Measurements from ENCODE around the gene AK2.
"Not testable (repeated sequence)": the region's sequence is repeated elsewhere in the genome, so short reads cannot be mapped to it uniquely, and the experiment has no call there.

Gene AK2

GRCh38 chr1:33048426-33048825 is 11.7 kb upstream of the AK2 start:
- POLR2A ChIA-PET = interaction anchor here (0.9 kb wide), 1 partner anchor 13 kb away, joined by 3 read pairs; no protein-coding TSS in a partner anchor
- CTCF ChIA-PET = no interaction called here
- no peak for DNase-seq (ENCODE audit: extremely low spot score)
- no peak for TF ChIP-seq CTBP1 (IDR thresholded peaks at IDR 0.05; ENCODE audit: borderline replicate concordance)

GRCh38 chr1:33047839-33048305 is 11.2 kb upstream of the AK2 start:
- TF ChIP-seq FOXK2 (IDR thresholded peaks at IDR 0.05) (no peak), PKNOX1 (IDR thresholded peaks at IDR 0.05) (no peak), L3MBTL2 (conservative IDR thresholded peaks at IDR 0.05) (no peak), LEF1 (IDR thresholded peaks at IDR 0.05; ENCODE audit: borderline replicate concordance) (no peak)
- ChIA-PET POLR2A (interaction anchor here (0.9 kb wide), 1 partner anchor 13 kb away, joined by 3 read pairs; no protein-coding TSS in a partner anchor), CTCF (interaction anchor here (1.1 kb wide), 1 partner anchor 9 kb away, joined by 3 read pairs; no protein-coding TSS in a partner anchor)
- DNase-seq (ENCODE audit: extremely low spot score) = no peak

- DNase-seq (ENCODE audit: extremely low spot score) = no peak
- ChIA-PET CTCF (interaction anchor here (1.1 kb wide), 1 partner anchor 10 kb away, joined by 3 read pairs; no protein-coding TSS in a partner anchor), POLR2A (interaction anchor here (0.9 kb wide), 1 partner anchor 12 kb away, joined by 3 read pairs; no protein-coding TSS in a partner anchor)
- no peak for TF ChIP-seq NFRKB (IDR thresholded peaks at IDR 0.05)
- TF ChIP-seq SUZ12 (IDR thresholded peaks at IDR 0.05) = no peak
- TF ChIP-seq ELF4 (IDR thresholded peaks at IDR 0.05) = no peak
- no peak for TF ChIP-seq LEF1 (IDR thresholded peaks at IDR 0.05; ENCODE audit: borderline replicate concordance)
- no peak for TF ChIP-seq HDGF (IDR thresholded peaks at IDR 0.05; ENCODE audit: borderline replicate concordance)
- TF ChIP-seq PKNOX1 (IDR thresholded peaks at IDR 0.05) = no peak
- no peak for TF ChIP-seq TARDBP (IDR thresholded peaks at IDR 0.05)
- TF ChIP-seq ZNF384 (IDR thresholded peaks at IDR 0.05) = no peak
- no peak for TF ChIP-seq L3MBTL2 (conservative IDR thresholded peaks at IDR 0.05)
- no peak for TF ChIP-seq SP1 (IDR thresholded peaks at IDR 0.05)
Observed at GRCh38 chr1:33047290-33047689, 10.6 kb upstream of the AK2 start.

GRCh38 chr1:33046234-33046633 is 9.6 kb upstream of the AK2 start:
- DNase-seq (ENCODE audit: extremely low spot score); POLR2A ChIA-PET; CTCF ChIA-PET: not testable (repeated sequence)

- POLR2A ChIA-PET = no interaction called here
- DNase-seq (ENCODE audit: extremely low spot score) = no peak
- CTCF ChIA-PET = no interaction called here
- no peak for TF ChIP-seq FOXA1 (IDR thresholded peaks at IDR 0.05)
- no peak for TF ChIP-seq NFRKB (IDR thresholded peaks at IDR 0.05)
- TF ChIP-seq L3MBTL2 (conservative IDR thresholded peaks at IDR 0.05) = no peak
- TF ChIP-seq HDGF (IDR thresholded peaks at IDR 0.05; ENCODE audit: borderline replicate concordance) = no peak
- no peak for TF ChIP-seq ARNT (IDR thresholded peaks at IDR 0.05)
- no peak for TF ChIP-seq SUZ12 (IDR thresholded peaks at IDR 0.05)
- no peak for TF ChIP-seq ELF4 (IDR thresholded peaks at IDR 0.05)
- TF ChIP-seq LEF1 (IDR thresholded peaks at IDR 0.05; ENCODE audit: borderline replicate concordance) = no peak
- TF ChIP-seq TARDBP (IDR thresholded peaks at IDR 0.05) = no peak
- TF ChIP-seq CTBP1 (IDR thresholded peaks at IDR 0.05; ENCODE audit: borderline replicate concordance) = no peak
- TF ChIP-seq FOXK2 (IDR thresholded peaks at IDR 0.05) = no peak
- no peak for TF ChIP-seq ZNF384 (IDR thresholded peaks at IDR 0.05)
Observed at GRCh38 chr1:33045814-33046213, 9.1 kb upstream of the AK2 start.

- POLR2A ChIA-PET = no interaction called here
- TF ChIP-seq HDGF (IDR thresholded peaks at IDR 0.05; ENCODE audit: borderline replicate concordance) = no peak
- TF ChIP-seq SUZ12 (IDR thresholded peaks at IDR 0.05) = no peak
- no peak for TF ChIP-seq FOXM1 (IDR thresholded peaks at IDR 0.05; ENCODE audit: borderline replicate concordance)
- no peak for TF ChIP-seq LEF1 (IDR thresholded peaks at IDR 0.05; ENCODE audit: borderline replicate concordance)
- TF ChIP-seq NFRKB (IDR thresholded peaks at IDR 0.05) = no peak
- no peak for TF ChIP-seq PKNOX1 (IDR thresholded peaks at IDR 0.05)
- TF ChIP-seq SP1 (IDR thresholded peaks at IDR 0.05) = no peak
- TF ChIP-seq ELF4 (IDR thresholded peaks at IDR 0.05) = no peak
- peak; percentile 61 for DNase-seq (ENCODE audit: extremely low spot score)
- CTCF ChIA-PET = no interaction called here
Observed at GRCh38 chr1:33045246-33045645, 8.6 kb upstream of the AK2 start.

- CTCF ChIA-PET = no interaction called here
- DNase-seq (ENCODE audit: extremely low spot score) = no peak
- no peak for TF ChIP-seq CTBP1 (IDR thresholded peaks at IDR 0.05; ENCODE audit: borderline replicate concordance)
- TF ChIP-seq TARDBP (IDR thresholded peaks at IDR 0.05) = no peak
- TF ChIP-seq NFRKB (IDR thresholded peaks at IDR 0.05) = no peak
- no peak for TF ChIP-seq HDGF (IDR thresholded peaks at IDR 0.05; ENCODE audit: borderline replicate concordance)
- TF ChIP-seq ZNF384 (IDR thresholded peaks at IDR 0.05) = no peak
- TF ChIP-seq SUZ12 (IDR thresholded peaks at IDR 0.05) = no peak
- TF ChIP-seq FOXK2 (IDR thresholded peaks at IDR 0.05) = no peak
- POLR2A ChIA-PET = no interaction called here
Observed at GRCh38 chr1:33043267-33044092, 6.8 kb upstream of the AK2 start.
